Measurements from ENCODE around the gene AQP9.

The AQP9 gene

DNA sequence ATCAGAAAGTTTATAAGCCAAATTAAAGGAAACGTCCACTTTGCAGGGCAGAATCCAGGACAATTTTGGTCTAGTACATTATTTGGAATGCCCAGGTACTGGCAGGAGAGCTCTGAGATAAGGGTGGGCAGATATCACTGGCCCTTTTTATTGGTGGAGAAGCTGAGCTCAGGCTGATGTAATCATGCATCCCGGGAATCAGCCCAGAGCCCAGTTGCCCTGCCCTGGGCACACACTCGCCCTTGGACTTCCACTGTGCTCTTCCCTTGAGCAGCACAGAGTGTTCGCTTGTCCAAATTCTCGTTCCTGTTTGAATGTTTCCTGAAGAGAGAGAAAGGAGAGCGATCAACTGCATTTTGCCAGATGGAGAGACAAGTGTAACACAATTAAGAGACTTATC lies 3.7 kb downstream of the AQP9 start:
- DNase-seq: peak in 2 of 3 donors; percentile 10 to 13

DNA sequence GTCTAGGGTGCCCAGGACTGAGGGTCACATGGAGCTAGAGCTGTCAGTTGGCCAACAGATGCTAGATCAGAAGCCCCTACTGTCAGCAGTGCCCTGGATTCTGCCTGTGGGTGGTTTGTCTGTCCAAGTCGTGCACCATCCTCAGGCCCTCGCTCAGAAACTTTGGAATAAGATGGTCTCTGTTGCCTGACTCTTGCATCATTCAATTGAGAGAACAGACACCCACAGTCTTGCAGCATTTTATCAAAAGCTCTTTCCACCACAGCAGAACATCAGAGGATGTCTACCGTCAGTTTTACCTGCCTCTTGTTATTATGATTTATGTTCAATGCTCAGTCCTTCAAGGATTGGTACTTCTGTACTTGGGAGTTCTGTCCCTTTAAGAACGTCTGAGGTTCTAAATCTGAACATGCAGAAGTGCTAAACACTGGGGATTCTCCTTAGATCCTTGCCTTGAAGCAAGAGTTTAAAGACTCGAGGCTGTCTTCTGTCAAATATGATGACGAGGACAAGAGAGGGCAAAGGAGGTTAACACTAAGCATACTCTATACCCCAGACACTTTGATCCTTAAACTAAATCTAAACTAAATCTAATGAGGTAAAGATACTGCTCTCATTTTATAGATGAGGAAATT lies 4.8 kb downstream of the AQP9 start:
- peak; percentile 23 to 38 (median 34) for DNase-seq

DNA sequence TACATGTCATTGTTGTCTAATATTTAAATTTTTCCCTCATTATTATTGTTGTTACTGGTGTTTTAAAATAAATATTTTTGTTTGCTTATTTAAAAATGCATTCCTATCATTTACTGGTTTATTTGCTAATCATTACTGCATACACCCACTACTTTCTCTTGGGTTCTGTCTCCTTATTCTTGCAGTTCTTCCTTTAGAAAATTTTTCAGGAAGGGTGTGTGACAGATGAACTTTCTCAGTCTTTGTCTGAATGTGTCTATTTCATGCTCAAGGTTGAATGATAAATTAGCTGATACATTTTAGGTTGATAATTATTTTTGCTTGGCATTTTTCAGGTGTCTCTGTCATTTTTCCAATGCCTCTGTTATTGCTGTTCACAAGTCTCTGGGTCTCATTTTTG lies 7.4 kb downstream of the AQP9 start:
- peak; percentile 12 to 49 (median 44) for DNase-seq

DNA sequence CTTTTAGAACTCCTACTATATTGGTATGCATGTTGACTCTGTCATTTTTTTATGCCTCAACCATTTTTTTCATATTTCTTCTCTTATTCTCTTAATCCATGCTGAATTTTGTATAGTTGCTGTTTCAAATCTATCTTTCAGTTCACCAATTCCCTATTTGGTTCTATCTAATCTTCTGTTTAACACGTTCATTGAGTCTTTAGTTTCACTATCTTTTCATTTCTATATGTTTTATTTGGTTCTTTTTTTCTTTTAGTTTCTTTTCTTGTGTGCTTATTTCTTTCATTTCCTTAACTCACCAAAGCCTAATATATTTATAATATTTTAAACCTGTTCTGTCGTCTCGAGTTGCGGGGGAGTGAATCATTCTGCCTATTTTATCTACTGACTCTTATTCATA lies 8.0 kb downstream of the AQP9 start:
- DNase-seq: peak; percentile 2 to 63 (median 52)

DNA sequence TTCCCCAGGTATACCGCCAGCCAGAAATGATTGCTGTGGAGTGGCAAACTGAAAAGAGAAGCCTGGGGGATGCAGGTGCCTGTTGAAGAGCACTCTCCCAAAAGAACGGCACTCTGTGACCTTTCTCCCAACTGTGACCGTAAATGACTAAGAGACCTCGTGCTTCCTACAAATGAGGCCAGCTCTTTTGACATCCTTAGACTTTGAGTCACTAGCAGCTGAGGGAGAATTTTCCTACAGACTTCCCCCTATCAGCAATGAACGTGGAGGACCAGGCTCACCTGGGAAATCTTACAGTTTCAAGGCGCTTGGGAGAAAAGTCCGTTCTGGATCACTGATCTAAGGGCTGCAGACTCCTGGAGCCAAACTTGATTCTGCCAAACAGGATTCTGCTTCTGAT lies 8.6 kb downstream of the AQP9 start:
- DNase-seq: peak; percentile 90 to 98 (median 97)

DNA sequence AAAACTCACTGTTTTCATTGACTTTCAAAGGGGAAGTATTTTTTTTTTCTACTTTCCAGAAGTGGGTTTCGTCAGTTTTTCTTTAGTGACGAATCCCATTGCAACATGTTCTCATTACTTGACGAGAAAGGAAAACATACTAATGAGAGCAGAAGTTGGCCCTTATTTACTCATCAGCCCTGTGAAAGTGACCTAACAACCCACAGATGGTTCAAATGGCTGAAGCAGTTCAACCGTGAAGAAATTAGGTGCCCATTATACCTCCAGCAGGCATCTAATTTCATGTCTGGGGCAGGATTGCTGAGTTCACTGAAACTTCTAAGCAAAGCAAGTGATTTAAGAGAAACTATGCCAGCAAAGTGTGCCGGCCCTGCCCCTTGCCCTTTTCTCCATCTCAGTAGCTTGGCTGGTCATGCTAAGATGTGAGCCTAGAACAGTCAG lies 9.0 kb downstream of the AQP9 start:
- DNase-seq: peak; percentile 84 to 98 (median 97)

DNA sequence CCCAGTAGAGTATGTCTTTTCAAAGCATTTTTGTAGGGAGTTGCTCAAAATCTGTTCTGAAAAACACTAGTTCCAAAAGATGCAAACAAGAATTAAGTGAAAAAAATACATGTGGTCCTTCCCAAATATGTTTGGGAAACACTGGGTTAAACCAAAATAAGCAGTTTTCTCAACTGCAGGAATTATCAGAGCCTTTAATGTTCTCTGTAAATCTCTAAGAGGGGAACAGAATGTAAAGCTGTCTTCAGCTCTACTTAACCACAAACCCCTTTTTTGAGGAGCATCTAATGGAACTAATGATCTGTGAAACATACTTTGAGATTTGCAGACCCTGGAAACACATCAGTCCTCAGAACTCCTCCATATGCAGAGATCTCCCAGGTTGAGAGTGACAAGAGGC lies 9.9 kb downstream of the AQP9 start:
- peak in 2 of 3 donors; percentile 0 to 20 for DNase-seq

DNA sequence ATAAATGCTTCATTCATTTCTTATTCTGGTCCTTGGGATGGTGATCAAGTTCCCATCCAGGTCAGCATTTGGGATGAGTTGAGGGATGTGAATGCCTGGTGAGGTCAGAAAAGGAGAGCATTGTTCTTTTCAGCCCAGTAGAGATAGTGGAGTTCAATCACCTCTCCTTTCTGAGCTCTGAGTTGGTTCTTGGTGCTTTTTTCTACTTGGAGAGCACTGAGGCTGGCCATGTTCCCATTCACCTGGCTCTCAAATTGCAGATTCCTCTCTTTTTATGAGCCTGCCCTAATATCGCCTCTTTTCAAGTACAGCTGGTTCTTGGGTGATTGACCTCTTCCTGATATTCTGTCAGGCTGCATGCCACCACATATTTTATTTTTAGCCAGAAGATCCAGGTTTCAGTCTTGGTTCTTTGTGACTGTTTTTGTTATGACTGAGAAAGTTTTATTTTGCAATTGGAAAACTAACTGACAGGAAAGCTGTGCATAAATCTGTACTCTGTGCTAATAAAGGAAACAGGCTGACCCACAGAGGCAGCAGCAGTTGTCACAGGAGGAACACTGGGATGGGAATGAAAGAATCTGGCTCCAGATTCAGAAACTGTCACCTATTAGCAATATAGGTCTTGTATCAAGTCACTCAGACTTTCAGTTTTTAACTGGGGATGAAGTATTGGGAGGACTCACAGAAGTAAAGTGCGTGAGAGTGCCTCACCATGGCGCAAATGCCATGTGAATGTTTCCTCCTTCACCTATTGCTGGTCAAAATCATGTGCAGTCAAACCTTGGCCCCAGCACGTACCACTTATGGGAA lies 10.7 kb downstream of the AQP9 start:
- DNase-seq: peak in 2 of 3 donors; percentile 53 to 61

DNA sequence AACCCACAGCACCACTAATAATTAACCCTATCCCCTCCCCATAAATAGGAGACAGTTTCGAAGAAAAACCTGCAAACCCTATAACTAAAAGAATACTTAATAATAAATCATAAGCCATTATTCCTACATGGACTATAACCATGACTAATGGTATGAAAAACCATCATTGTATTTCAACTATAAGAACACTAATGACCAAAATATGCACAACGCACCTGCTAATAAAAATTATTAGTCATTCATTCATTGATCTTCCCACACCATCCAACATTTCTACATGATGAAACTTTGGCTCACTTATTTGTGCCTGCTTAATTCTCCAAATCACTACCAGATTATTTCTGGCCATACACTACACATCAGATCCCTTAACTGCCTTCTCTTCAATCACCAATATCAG lies 16.6 kb downstream of the AQP9 start:
- no peak for DNase-seq

DNA sequence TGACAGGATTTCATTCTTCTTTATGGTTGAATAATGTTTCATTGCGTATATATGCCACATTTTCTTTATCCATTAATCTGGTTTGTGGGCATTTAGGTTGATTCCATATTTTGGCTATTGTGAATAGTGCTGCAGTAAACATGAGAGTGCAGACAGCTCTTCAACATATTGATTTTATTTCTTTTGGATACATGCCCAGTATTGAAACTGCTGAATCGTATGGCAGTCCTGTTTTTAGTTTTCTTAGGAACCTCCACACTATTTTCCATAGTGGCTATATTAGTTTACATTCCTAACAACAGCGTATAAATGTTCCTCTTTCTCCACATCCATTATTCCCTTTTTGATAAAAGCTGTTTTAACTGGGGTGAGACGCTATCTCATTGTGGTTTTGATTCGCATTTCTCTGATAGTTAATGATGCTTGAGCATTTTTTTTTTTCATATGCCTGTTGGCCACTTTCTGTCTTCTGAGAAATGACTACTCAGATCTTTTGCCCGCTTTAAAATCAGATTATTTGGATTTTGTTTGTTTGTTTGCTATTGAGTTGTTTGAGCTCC lies 21.7 kb downstream of the AQP9 start:
- no peak for DNase-seq

DNA sequence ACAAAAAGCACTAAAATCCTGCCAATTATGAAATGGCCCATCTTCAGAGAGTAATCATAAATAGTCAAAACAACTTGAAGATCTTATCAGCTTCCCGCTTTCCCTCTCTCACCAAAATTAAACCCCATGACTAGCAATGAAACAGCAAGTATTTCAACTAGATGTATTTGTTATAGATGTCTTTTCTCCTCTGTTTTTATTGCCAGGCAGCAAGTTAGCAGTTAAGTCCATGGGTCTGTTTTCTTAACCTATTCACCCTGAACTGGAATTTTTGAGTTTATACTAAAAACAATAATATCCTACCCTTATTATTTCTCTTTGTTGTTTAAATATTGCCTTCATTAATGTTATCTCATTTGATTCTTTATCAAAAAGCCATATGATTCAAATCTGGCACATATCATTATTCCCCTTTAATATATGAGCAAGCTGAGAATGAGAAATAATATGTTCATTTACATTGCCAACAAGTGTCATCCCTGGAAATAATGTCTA lies 23.3 kb downstream of the AQP9 start:
- no peak for DNase-seq

DNA sequence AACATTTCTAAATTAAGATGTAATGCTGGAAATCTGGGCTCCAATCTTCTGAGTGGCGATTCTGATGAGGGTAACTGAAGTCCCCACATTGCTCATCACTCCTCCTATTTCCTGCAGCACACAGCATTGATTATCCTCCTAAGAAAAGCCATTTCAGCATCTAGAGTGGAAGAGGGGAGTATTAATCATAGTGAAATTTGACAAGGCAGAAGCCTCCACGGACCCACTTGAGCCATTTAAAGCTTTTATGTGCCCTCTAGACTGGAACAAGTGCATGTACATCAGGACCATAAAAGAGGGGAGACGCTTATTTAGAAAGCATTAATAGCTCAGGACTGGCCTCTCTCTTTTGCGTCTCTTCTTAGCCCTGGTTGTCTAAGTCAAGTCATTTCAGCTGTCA lies 25.8 kb downstream of the AQP9 start:
- DNase-seq: no peak

DNA sequence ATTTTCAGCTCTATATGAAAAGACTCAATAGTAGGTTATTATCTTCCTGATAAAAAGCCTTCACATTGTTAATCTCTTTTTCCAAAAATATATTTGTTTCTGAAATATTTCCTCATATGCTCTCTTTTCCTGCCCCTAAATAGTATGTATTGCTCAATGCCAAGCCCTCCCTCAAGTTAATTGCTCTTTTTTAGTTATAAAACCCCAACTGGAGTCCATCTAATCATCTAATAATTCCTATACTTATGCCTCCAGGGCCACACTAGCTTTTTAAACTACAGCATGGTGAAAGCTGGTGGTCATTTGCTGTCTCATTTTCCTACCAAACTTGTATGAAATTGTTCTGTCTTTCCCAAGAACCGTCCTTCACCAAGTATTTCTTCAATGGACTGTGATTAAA lies 26.7 kb downstream of the AQP9 start:
- no peak for DNase-seq

DNA sequence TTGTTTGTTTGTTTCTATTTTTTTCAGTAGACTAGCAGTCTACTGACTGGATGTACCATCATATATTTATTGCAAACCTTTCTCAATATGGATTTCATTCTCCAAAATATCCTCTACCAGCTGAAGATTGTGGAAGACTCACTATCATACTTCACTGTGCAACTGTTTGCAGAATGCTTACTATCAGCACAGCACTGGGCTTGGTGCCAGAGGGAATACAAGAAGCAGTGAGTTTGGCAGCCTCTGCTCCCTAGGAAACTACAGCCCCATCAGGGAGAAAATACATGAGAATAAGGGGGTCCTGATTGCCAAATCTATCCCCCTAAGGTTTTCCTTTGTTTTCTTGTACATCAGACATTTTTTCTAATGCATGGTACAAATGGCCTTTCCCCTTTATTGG lies 27.5 kb downstream of the AQP9 start:
- no peak for DNase-seq

DNA sequence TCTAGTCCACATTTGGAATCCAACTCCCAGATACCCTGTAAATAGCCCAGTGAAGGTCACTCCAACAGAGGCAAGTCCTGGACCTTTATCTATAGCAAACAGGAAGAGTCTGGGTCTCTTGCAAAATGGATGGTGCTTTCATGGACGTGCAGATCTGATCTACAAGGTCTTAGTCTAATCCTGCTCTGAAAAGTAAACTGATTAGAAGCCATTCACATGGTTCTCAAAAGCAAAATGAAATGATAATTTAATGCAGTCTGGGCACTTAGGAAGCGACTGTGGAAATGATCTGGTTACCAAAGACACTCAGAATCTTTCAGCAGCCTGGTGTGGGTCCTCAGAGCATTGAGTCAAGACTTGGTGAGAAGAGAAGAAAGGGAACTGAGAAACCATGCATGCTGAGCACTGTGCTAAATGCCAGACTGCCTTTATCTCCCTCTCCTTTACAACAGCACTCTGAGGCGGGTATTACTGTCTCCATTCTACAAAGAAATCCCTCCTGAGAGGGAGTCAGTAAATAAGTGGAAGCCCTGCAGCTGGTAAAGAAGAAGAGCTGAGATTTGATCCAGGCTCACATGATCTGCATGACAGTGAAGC lies 29.0 kb downstream of the AQP9 start:
- peak in 1 of 3 donors; percentile 45 for DNase-seq

DNA sequence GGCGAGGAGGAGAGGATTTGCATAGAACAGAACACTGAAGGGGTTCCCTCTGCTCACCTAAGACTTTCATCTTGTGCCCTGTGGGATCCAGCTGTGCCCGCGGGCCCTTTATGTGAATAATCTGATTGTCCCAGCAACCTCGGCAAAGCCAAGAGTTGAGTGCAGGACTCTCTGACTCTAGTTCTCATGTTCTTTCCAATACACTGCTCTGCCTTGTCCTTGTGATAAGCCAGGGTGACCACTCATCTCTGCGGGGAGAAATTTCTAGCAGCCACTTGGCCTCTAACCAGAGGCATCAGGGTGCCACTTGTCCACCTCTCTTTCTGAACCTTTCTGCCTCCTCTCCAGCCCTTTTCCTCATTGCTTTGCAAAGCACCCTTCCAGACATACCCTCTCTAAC lies 31.8 kb downstream of the AQP9 start:
- DNase-seq: no peak

DNA sequence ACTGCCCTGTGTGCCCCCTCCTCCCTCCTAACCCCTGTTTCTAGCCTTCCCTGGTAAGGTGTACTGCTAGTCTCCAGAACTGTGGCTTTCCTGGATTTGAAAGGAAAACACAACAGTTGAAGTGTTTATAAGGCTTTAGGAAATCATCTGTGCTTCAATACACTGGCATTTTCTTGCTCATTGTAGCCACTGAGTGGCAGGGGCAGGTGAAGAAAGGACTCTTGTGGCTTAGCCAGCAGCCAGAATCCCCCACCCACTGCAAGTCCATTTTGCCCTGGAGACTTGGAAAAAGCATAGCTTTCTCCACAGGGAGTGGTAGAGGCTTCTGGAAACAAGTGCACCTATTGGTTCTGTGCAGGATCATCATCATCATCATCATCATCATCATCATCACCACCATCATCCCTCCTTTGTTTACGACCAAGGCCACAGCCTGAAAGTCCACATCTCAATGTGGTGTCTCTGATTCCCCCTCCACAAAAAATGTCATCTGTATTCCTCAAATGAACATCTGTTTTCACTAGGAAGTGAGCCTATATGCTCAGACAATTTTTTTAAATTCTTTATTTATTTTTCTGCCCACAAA lies 33.4 kb downstream of the AQP9 start:
- DNase-seq: no peak

DNA sequence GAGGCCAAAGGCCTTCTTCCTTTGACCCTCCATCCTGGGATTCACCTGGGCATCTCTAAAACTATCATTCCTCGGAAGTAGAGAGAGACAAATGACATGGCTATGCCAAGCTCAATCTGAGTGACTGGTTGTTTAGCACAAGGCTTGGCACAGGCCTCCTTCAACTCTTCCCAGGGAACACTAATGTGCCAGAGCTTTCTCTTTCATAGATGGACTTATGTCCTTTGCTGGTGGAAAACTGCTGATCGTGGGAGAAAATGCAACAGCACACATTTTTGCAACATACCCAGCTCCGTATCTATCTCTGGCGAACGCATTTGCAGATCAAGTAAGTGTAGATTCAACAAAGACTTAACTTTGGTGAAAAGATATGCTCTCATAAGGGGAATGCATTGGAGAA lies 36.5 kb downstream of the AQP9 start:
- no peak for DNase-seq

DNA sequence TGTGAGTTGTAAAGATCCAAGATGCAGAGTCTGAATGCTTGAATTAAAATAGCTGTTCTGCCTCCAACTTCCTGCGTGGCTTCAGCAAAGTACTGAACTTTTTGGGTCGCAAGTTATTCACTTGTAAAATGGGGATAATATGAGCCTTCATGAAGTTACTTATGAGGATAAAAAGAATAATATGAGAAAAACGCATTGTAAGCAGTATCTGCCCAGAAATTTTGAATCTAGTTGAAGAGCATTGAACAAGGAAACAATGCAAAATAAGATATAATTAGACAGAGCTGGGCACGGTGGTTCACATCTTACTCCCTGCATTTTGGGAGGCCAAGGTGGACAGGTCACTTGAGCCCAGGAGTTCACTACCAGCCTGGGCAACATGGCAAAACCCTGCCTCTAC lies 37.8 kb downstream of the AQP9 start:
- peak in 1 of 3 donors; percentile 11 for DNase-seq

DNA sequence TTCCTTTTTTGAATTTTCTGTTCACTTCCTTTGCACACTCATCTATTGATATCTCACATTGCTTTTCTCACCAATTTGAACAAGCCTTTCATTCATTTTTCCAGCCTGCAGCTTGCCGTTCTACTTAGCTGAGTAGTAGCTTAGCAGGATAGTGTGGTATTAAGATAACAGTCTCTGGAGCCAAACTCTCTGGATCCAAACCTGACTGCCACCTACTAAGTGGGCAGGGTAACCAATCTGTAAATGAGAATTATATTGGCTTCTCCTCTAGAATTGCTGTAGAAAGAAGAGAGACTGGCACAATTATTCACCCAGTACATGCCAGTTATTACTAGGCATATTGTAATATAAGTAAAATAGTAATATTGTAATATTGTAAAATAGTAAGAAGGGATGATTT lies 40.5 kb downstream of the AQP9 start:
- DNase-seq: no peak

DNA sequence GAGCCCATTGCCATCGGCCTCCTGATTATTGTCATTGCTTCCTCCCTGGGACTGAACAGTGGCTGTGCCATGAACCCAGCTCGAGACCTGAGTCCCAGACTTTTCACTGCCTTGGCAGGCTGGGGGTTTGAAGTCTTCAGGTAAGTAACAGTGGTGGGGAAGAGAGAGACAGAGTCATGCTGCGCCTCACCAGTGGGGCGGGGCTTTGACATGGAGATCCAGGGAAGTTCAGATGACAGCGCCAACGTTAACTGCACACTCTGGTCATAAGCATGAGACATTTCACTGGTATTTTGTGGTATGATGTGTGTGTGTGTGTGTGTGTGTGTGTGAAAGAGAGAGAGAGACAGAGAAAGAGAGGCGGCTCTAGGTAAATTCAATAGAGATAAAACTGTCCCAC lies 41.0 kb downstream of the AQP9 start:
- DNase-seq: peak in 1 of 3 donors; percentile 17

DNA sequence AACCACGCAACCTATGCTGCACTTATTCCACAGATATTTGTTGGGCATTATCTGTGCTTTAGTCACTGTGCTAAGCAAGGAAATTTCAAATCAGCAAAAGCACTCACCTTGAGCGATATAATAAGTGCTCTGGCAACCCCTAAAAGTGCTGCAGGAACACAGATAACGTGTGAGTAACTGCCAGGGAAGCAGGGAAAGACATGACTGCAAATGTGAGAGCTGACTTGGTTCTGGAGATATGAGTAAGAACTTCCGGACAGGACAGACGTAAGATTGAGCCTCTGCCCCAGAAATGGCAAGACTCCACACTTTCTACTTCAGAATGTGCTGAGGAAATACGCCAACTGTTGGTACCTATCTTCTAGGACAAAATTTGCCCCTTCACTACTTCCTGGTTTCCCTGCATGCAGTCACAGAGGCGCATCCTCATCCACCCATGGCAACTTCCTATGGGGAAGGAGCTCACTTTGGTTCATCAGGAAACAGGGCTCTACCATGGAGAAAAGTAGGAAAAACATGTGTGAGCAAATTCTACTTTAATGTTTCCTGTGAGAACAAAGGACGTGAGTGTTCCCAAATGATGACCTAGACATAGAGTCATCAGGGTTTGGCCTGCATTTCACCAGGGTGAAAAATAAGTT lies 41.7 kb downstream of the AQP9 start:
- DNase-seq: peak in 2 of 3 donors; percentile 16 to 41
